HG03432 (cell line): ENCODE results near the gene DNM1.

ENCODE experiments used
- ATAC-seq: cut with Tn5 transposase; IDR thresholded peaks from one replicate; pipeline ENCODE4 v1.9.1; 2021; ENCODE audit warnings: mild to moderate bottlenecking, moderate library complexity; ENCODE audit not compliant: unreplicated experiment

The DNM1 gene

GRCh38 chr9:128204858-128205257 is 1.7 kb downstream of the DNM1 start:
- no peak for ATAC-seq

DNA sequence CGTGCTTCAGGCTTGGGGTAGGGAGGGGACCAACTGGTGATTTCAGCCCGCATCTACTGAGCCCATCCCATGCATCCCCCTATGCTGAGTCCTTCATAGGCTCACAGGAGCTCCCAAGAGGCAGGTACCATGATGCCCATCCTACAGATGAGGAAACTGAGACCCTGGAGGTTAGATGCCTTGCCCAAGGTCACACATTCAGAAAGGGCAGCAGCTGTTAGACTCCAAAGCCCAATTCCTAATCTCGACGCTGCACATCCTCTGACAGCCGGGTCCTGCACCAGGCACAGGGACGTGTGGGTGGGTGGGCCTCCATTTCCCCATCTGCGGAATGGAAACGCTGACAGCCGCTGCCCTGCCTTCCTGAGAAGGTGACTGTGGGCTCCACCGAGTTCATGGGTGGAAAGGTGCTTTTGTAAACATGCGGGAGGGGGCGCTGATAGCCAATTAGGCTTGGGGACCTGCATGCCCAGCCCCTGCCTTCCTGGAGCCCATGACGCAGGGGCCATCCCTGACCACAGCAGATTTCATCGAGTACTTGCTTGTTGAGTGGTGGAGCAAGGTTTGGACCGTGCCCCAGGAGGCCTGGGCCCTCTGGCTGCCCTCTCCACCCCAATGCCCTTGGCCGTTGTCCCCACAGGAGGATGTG is 2.2 kb downstream of the DNM1 start:
- ATAC-seq = no peak

DNA sequence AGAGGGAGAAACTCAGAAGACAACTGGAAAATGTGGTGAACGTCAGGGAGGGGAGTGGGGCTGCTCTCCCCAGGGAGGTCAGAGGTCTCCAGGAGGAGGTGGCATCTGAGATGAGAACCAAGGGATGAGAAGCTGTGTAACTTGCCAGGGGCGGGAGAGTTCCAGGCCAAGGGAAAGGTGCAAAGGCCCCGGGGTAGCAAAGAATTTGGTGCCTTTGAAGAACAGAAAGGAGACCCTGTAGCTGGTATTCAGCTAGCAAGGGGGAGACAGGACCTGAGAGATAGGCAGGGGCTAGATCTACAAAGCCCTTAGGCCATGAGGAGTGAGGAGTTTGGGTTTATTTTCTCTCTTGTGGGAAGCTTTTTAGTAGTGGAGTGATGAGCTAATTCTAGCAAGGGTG is 3.3 kb downstream of the DNM1 start:
- ATAC-seq = no peak

DNA sequence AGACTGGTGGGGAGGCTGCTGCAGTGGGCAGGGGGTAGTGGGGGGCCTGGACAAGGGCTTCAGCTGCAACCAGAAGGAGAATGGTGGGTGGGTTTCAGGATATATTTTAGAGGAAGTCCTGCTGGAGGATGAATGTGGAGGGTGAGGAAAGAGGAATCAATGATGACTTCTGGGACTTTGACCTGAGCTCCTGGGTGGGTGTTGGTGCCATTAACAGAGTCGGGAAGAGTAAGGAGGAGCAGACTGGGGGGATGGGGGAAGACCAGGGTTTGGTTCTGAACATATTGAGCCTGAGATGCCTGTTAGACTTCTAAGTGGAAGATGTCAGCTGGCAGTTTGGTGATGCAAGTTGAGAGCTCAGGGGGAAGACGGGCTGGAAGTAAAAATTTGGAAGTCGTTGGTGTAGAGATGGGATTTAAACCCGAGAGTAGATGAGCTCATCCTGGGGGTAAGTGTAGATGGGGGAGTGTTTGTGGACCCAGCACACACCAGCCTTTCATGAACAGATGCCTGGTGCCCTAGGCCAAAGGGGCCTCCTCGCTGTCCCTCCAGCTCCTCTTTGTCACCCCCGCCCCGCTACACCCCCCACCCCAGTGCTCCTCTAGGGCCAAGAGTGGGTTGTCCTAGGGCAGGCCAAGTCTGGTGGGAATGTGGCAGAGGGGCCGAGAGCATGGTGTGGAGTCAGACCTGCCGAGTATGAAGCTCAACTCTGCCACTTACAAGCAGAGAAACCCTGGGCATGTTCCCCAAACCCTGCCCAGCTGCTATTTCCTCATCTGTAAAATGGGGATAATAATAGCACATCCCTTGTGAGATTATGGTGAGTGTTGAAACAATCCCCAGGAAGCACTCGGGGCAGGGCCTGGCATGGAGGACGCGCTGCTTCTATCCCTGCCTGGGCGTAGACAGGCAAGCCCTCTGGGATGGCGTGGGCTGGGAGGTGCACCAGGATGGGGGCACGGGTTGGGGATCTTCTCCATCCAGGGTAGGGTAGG is 4.0 kb downstream of the DNM1 start:
- no peak for ATAC-seq

DNA sequence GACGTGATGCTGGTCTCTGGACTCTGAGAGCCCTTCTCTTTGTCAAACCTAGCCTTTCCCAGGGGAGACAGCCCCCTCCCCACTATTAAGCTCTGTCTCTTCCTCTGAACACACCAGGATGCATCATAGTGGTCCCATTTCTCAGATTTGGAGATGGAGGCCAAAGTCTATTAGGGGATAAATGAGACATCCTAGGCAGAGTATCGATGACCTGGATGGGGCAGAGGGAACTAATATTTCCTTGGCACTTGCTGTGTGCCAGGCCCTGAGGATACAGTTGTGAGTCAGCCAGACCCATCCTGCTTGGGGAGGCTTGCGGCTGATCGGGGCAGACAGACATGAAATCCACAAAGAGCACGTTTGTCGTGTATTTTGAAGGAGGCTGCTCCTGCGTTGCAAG is 5.2 kb downstream of the DNM1 start:
- no peak for ATAC-seq

- ATAC-seq = no peak
Observed at GRCh38 chr9:128208946-128209669, 5.9 kb downstream of the DNM1 start.

- ATAC-seq = no peak
Observed at GRCh38 chr9:128211186-128211980, 8.2 kb downstream of the DNM1 start.

- ATAC-seq = no peak
Observed at GRCh38 chr9:128211981-128212281, 8.8 kb downstream of the DNM1 start.

- no peak for ATAC-seq
Observed at GRCh38 chr9:128213746-128214497, 10.7 kb downstream of the DNM1 start.

DNA sequence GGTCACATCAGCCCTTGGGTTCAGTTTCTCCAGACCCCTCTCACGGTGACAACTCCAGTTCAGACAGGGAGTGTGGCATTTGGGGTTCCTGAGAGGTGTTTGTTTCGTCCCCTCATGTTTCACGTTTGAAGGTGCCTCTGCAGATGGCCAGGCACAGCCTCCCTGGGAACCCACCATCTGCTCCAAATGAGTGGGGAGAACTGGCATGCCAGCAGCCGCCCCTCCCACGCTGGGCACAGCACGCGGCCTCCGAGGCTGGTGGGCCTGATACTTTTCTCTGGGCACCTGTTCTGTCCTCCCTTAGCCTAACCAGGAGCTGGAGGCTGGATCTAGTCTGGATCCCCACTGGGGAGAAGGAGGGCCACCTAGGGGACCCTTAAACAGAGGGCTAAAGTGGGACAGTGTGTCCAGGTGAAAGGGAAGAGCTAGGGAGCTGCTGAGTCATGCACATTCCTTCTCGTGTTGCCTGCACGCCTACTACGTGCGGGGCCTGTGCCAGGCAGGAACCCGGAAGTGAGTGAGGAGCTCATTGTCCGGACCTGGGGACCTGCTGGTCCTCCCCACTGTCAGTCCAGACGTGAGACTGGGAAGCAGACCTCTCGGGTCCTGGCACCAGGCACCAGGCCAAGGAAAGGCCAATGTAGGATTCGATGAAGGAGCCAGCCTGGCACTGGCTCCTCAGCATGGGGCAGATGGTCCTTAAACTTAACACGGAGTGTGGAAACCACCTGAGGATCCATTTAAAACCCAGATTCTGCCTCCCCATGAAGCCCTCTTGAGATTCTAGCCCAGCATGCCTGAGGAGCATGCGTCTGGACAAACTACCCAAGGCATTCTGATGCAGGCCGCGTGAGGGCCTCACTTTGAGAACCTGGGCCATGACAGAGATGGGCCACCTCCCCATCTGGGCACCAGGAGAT is 11.7 kb downstream of the DNM1 start:
- no peak for ATAC-seq

- no peak for ATAC-seq
Observed at GRCh38 chr9:128215491-128216409, 12.6 kb downstream of the DNM1 start.

DNA sequence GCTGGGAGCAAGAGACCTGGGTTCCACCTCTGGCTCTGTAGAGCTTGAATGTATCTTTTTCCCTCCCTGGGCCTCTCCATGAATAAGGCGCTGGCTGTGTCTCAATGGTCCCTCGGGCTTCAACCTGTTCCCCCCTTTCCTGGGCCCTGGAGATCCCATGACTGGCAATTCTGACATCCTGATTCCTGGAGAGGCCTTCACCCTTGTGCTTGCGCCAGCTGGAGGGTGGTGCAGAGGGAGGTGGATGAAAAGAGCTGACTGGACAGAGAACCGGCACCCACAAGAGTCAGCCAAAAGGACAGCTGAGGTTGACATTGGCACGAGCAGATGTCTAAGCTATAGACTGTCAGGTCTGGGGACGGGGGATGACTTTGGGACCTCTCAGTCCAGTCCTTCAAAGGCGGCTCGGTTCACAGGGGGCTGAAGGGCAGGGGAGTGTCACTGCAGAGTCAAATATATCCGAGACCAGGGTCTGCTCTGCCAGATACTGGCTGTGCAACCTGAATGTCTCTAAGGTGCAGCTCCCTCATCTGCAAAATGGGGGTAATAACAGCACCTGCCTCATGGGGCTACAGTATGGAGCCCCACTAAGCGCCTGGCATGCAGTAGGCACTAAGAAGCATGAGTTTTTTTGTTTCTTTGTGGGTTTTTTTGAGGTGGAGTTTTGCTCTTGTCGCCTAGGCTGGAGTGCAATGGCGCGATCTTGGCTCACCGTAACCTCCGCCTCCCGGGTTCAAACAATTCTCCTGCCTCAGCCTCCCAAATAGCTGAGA is 13.8 kb downstream of the DNM1 start:
- ATAC-seq = no peak

DNA sequence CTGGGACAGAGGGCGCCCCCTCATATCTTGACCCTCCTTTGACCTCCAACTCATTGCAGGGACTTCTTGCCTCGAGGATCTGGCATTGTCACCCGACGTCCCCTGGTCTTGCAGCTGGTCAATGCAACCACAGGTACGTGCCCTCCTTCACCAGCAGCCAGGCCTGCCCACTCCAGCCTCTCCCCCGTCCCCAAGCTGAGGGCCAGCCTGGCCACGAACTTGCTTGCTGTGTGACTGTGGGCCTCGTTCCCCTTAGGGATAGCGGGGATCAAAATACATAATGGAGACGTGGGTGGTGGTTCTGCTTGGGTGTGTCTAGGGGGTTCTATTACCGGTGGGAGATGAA is 15.0 kb downstream of the DNM1 start:
- ATAC-seq = no peak

DNA sequence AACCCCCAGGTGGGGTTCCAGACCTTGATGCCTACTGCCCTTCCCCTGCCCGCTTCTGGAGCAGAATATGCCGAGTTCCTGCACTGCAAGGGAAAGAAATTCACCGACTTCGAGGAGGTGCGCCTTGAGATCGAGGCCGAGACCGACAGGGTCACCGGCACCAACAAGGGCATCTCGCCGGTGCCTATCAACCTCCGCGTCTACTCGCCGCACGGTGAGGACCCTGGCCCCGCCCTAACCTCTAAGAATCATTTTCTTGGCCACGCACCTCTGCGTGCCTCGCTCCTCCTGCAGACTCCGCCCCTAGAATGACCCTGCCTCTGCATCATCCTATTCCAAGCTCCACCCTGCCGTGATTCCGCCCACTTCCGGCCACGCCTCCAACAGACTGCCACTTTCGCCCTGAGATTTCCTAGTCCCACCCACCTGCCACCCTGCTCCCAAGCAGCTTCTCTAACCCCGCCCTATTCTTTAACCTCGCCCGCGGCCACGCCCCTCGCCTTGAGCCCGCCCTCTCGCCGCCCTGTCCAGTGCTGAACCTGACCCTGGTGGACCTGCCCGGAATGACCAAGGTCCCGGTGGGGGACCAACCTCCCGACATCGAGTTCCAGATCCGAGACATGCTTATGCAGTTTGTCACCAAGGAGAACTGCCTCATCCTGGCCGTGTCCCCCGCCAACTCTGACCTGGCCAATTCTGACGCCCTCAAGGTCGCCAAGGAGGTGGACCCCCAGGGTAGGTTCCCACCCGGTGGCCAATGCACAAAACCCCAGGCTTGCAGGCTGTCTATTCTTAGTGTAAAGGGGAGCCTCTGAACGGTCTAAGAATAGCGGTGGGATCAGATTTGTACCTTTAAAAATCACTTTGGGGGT is 15.6 kb downstream of the DNM1 start:
- peak; percentile 85 for ATAC-seq

- ATAC-seq = no peak
Observed at GRCh38 chr9:128219831-128220230, 16.7 kb downstream of the DNM1 start.

GRCh38 chr9:128222026-128222425 is 18.8 kb downstream of the DNM1 start:
- no peak for ATAC-seq
